T47D (cell line): Measurements from ENCODE around the gene PTPRD.

Source experiments
- DNase-seq, 2 experiments: peaks; one replicate each; pipeline versions ENCODE4 v3.0.0 to v3.0.0-alpha.2; 2011 to 2012; ENCODE audit warnings: low read depth in 1 of 2, low spot score in 1 of 2
- JUND ChIP-seq: IDR thresholded peaks from 2 replicates; pipeline ENCODE4 v1.6.1; 2012; ENCODE audit warnings: low read depth
- in situ Hi-C: cut with HindIII; loops from 2 replicates; pipeline ENCODE4 v1.10.0; 2016; ENCODE audit warnings: low sequenced_read_pairs, low pct_unique_long_range_greater_than_20kb

PTPRD gene

GRCh38 chr9:9299134-9299533, 1313.7 kb downstream of the PTPRD start:
- TF ChIP-seq JUND, result no peak
- in situ Hi-C loops, result no loop called here
- DNase-seq, result peak in 1 of 2 experiments; percentile 15

GRCh38 chr9:9286001-9286400, 1326.8 kb downstream of the PTPRD start:
- no peak for DNase-seq
- no peak for TF ChIP-seq JUND
- in situ Hi-C loops, result no loop called here

- no peak for TF ChIP-seq JUND
- in situ Hi-C loops, result no loop called here
Observed at GRCh38 chr9:9284201-9284600, 1328.6 kb downstream of the PTPRD start.

GRCh38 chr9:9283159-9283986, 1329.4 kb downstream of the PTPRD start:
- in situ Hi-C loops, result no loop called here
- no peak for TF ChIP-seq JUND
- DNase-seq, result no peak

More at GRCh38 chr9:9284201-9284600, 1328.6 kb downstream of the PTPRD start:
- DNase-seq, result no peak

GRCh38 chr9:9275601-9276000, 1337.2 kb downstream of the PTPRD start:
- TF ChIP-seq JUND, result no peak
- in situ Hi-C loops, result no loop called here
- no peak for DNase-seq

- in situ Hi-C loops, result no loop called here
- no peak for DNase-seq
- TF ChIP-seq JUND, result no peak
Observed at GRCh38 chr9:9257999-9258498, 1354.8 kb downstream of the PTPRD start.

GRCh38 chr9:9246726-9247125, 1366.1 kb downstream of the PTPRD start:
- in situ Hi-C loops, result no loop called here

GRCh38 chr9:9231946-9232345, 1380.9 kb downstream of the PTPRD start:
- no peak for DNase-seq
- no peak for TF ChIP-seq JUND
- in situ Hi-C loops, result no loop called here

More at GRCh38 chr9:9246726-9247125, 1366.1 kb downstream of the PTPRD start:
- TF ChIP-seq JUND, result no peak
- no peak for DNase-seq

GRCh38 chr9:9229269-9229668, 1383.5 kb downstream of the PTPRD start:
- TF ChIP-seq JUND, result no peak
- DNase-seq, result no peak
- in situ Hi-C loops, result no loop called here

- in situ Hi-C loops, result no loop called here
Observed at GRCh38 chr9:9223175-9223574, 1389.6 kb downstream of the PTPRD start.

GRCh38 chr9:9222730-9223129, 1390.1 kb downstream of the PTPRD start:
- TF ChIP-seq JUND, result no peak
- in situ Hi-C loops, result no loop called here
- no peak for DNase-seq

More at GRCh38 chr9:9223175-9223574, 1389.6 kb downstream of the PTPRD start:
- no peak for TF ChIP-seq JUND
- no peak for DNase-seq

GRCh38 chr9:9216934-9217333, 1395.9 kb downstream of the PTPRD start:
- no peak for TF ChIP-seq JUND
- DNase-seq, result no peak
- in situ Hi-C loops, result no loop called here

GRCh38 chr9:9215050-9215449, 1397.8 kb downstream of the PTPRD start:
- in situ Hi-C loops, result no loop called here
- peak in 1 of 2 experiments; percentile 2 for DNase-seq
- no peak for TF ChIP-seq JUND
